Neuronal stem cell (in vitro differentiated cells): ENCODE measurements around the gene MFAP3.

Source experiments
- DNase-seq: peaks from one replicate; pipeline ENCODE4 v3.0.0-alpha.2; 2013; ENCODE audit warnings: low spot score
- H2AFZ ChIP-seq: one replicate; pipeline ENCODE4 v1.6.1; 2013; ENCODE audit warnings: mild to moderate bottlenecking, low read length, inconsistent platforms
- H2AK5ac ChIP-seq: 2 replicates; pipeline ENCODE4 v1.6.1; 2013; ENCODE audit warnings: low read depth, mild to moderate bottlenecking, inconsistent platforms, low read length, moderate library complexity, mixed read lengths
- H2BK120ac ChIP-seq: 2 replicates; pipeline ENCODE4 v1.6.1; 2013; ENCODE audit warnings: low read depth, mild to moderate bottlenecking, inconsistent platforms, low read length, moderate library complexity, mixed read lengths
- H2BK12ac ChIP-seq: one replicate; pipeline ENCODE4 v1.6.1; 2013; ENCODE audit warnings: low read length, inconsistent platforms
- H2BK15ac ChIP-seq: 2 replicates; pipeline ENCODE4 v1.6.1; 2013; ENCODE audit warnings: mild to moderate bottlenecking, low read length, inconsistent platforms, mixed read lengths
- H2BK5ac ChIP-seq: one replicate; pipeline ENCODE4 v1.6.1; 2013; ENCODE audit warnings: inconsistent platforms, mild to moderate bottlenecking, low read length, moderate library complexity
- H3K14ac ChIP-seq: one replicate; pipeline ENCODE4 v1.6.1; 2013; ENCODE audit warnings: low read length, inconsistent platforms
- H3K18ac ChIP-seq: 2 replicates; pipeline ENCODE4 v1.6.1; 2013; ENCODE audit warnings: low read length, inconsistent platforms
- H3K23ac ChIP-seq: 2 replicates; pipeline ENCODE4 v1.6.1; 2013; ENCODE audit warnings: low read depth, mild to moderate bottlenecking, mixed read lengths, low read length, inconsistent platforms; ENCODE audit not compliant: poor library complexity
- H3K27ac ChIP-seq: replicated peaks from 3 replicates; pipeline ENCODE4 v1.5.1; 2013; ENCODE audit warnings: low read length, inconsistent platforms
- H3K27me3 ChIP-seq, 3 experiments: 2 replicates each; pipeline ENCODE4 v1.6.1; 2013; ENCODE audit warnings: low read length in 3 of 3, mild to moderate bottlenecking in 2 of 3, inconsistent platforms in 1 of 3, low read depth in 1 of 3, mixed read lengths in 1 of 3, moderate library complexity in 1 of 3; ENCODE audit not compliant: control insufficient read depth in 3 of 3, insufficient read depth in 3 of 3
- H3K36me3 ChIP-seq, 2 donors: replicated peaks in 1 of 2; 2 replicates each; pipeline ENCODE4 v1.6.1; 2013; ENCODE audit warnings: low read length in 2 of 2; ENCODE audit not compliant: control insufficient read depth in 2 of 2, insufficient read depth in 2 of 2
- H3K4ac ChIP-seq: 2 replicates; pipeline ENCODE4 v1.6.1; 2013; ENCODE audit warnings: inconsistent platforms, mild to moderate bottlenecking, low read length, moderate library complexity
- H3K4me1 ChIP-seq, 2 donors: 1 replicate in 1 of 2; 2 replicates in 1 of 2; pipeline ENCODE4 v1.6.1; 2013; ENCODE audit warnings: low read length in 2 of 2, low read depth in 1 of 2; ENCODE audit not compliant: control insufficient read depth in 2 of 2, insufficient read depth in 1 of 2
- H3K4me2 ChIP-seq: one replicate; pipeline ENCODE4 v1.6.1; 2013; ENCODE audit warnings: mild to moderate bottlenecking, low read length, inconsistent platforms; ENCODE audit not compliant: insufficient read depth, poor library complexity, severe bottlenecking
- H3K4me3 ChIP-seq, 2 donors: 2 replicates each; pipeline ENCODE4 v1.5.1; 2013; ENCODE audit warnings: low read length in 2 of 2, mild to moderate bottlenecking in 2 of 2, inconsistent platforms in 1 of 2, moderate library complexity in 1 of 2
- H3K79me1 ChIP-seq: one replicate; pipeline ENCODE4 v1.6.1; 2013; ENCODE audit warnings: low read depth, mild to moderate bottlenecking, inconsistent platforms, low read length, moderate library complexity
- H3K9ac ChIP-seq: one replicate; pipeline ENCODE4 v1.6.1; 2013; ENCODE audit warnings: mild to moderate bottlenecking, low read depth, low read length, inconsistent platforms; ENCODE audit not compliant: poor library complexity
- H3K9me3 ChIP-seq, 2 donors: replicated peaks in 1 of 2; 2 replicates each; pipeline versions ENCODE3 to v1.6.1; 2013; ENCODE audit warnings: low read length in 2 of 2, mild to moderate bottlenecking in 2 of 2, inconsistent platforms in 1 of 2, low read depth in 1 of 2, mixed read lengths in 1 of 2, moderate library complexity in 1 of 2; ENCODE audit not compliant: control insufficient read depth in 2 of 2, insufficient read depth in 1 of 2
- H4K8ac ChIP-seq: one replicate; pipeline ENCODE4 v1.6.1; 2013; ENCODE audit warnings: low read depth, mild to moderate bottlenecking, inconsistent platforms, low read length, moderate library complexity
- H4K91ac ChIP-seq: one replicate; pipeline ENCODE4 v1.6.1; 2013; ENCODE audit warnings: low read length, low read depth, mild to moderate bottlenecking, inconsistent platforms; ENCODE audit not compliant: poor library complexity
- WGBS, 2 donors: extraction: QIAGEN DNeasy Blood & Tissue Kit; methylation state at CpG; one replicate each; pipeline ENCODE4 v1.1.7; 2013; ENCODE audit warnings: missing lambda C conversion rate in 2 of 2, mixed read lengths in 1 of 2; ENCODE audit not compliant: insufficient read length in 2 of 2, insufficient replicate concordance in 1 of 2; ENCODE audit errors: extremely low coverage in 2 of 2; 5-methylcytosine and 5-hydroxymethylcytosine counted together

The MFAP3 gene

GRCh38 chr5:154046486-154046885 lies 7.7 kb downstream of the MFAP3 start:
- no peak overlapping the region for H3K18ac ChIP-seq
- no peaks in the 10 kb centered on the region for H3K27me3 ChIP-seq
- no peak overlapping the region for H2BK120ac ChIP-seq
- no peak for DNase-seq
- no CpG with 5 or more reads among the region's 7 CpGs for WGBS, 2 donors
- H3K9me3 ChIP-seq, result no peaks in the 10 kb centered on the region
- no peaks in the 10 kb centered on the region for H3K4me1 ChIP-seq
- no peak overlapping the region for H4K8ac ChIP-seq
- no peak overlapping the region for H2AFZ ChIP-seq
- H4K91ac ChIP-seq, result no peak overlapping the region
- H3K4me2 ChIP-seq, result no peak overlapping the region
- no peak overlapping the region for H3K23ac ChIP-seq
- no peak overlapping the region for H3K4me3 ChIP-seq
- H3K4ac ChIP-seq, result no peak overlapping the region
- no peak overlapping the region for H2BK12ac ChIP-seq
- H3K9ac ChIP-seq, result no peak overlapping the region
- H3K79me1 ChIP-seq, result no peaks in the 10 kb centered on the region
- no peak overlapping the region for H2BK15ac ChIP-seq
- H3K27ac ChIP-seq, result no peak overlapping the region
- H2AK5ac ChIP-seq, result no peak overlapping the region
- H3K14ac ChIP-seq, result no peak overlapping the region
- peaks cover 2 to 58% of the 10 kb centered on the region in 2 donors for H3K36me3 ChIP-seq
- H2BK5ac ChIP-seq, result no peak overlapping the region

- H3K14ac ChIP-seq, result no peak overlapping the region
- H4K91ac ChIP-seq, result no peak overlapping the region
- no peak overlapping the region for H3K18ac ChIP-seq
- no peak overlapping the region for H2AK5ac ChIP-seq
- no peak overlapping the region for H3K4ac ChIP-seq
- no peak overlapping the region for H2AFZ ChIP-seq
- no peak overlapping the region for H2BK15ac ChIP-seq
- H4K8ac ChIP-seq, result no peak overlapping the region
- no peak overlapping the region for H3K27ac ChIP-seq
- DNase-seq, result no peak
- no peak overlapping the region for H3K4me3 ChIP-seq
- no peaks in the 10 kb centered on the region for H3K4me1 ChIP-seq
- H3K9me3 ChIP-seq, result no peaks in the 10 kb centered on the region
- H3K27me3 ChIP-seq, result no peaks in the 10 kb centered on the region
- no peak overlapping the region for H2BK12ac ChIP-seq
- H3K36me3 ChIP-seq, result peaks cover 2 to 61% of the 10 kb centered on the region in 2 donors
- no peak overlapping the region for H3K23ac ChIP-seq
- H2BK5ac ChIP-seq, result no peak overlapping the region
- no peak overlapping the region for H3K4me2 ChIP-seq
- WGBS, 2 donors, result no CpG with 5 or more reads among the region's 3 CpGs
- H3K79me1 ChIP-seq, result no peaks in the 10 kb centered on the region
- H3K9ac ChIP-seq, result no peak overlapping the region
- H2BK120ac ChIP-seq, result no peak overlapping the region
These were observed 8.6 kb downstream of the MFAP3 start for GRCh38 chr5:154047324-154047723.

- H3K14ac ChIP-seq, result no peak overlapping the region
- no peak overlapping the region for H4K91ac ChIP-seq
- no peak for DNase-seq
- H3K9ac ChIP-seq, result no peak overlapping the region
- H3K18ac ChIP-seq, result no peak overlapping the region
- H2BK15ac ChIP-seq, result no peak overlapping the region
- no peaks in the 10 kb centered on the region for H3K9me3 ChIP-seq
- H3K36me3 ChIP-seq, result peaks cover 2 to 67% of the 10 kb centered on the region in 2 donors
- no peak overlapping the region for H2BK120ac ChIP-seq
- H3K27ac ChIP-seq, result no peak overlapping the region
- H2AFZ ChIP-seq, result no peak overlapping the region
- no peak overlapping the region for H2BK5ac ChIP-seq
- no peak overlapping the region for H3K23ac ChIP-seq
- no peaks in the 10 kb centered on the region for H3K27me3 ChIP-seq
- H3K4me2 ChIP-seq, result no peak overlapping the region
- H3K4ac ChIP-seq, result no peak overlapping the region
- no peak overlapping the region for H2BK12ac ChIP-seq
- no peak overlapping the region for H4K8ac ChIP-seq
- H2AK5ac ChIP-seq, result no peak overlapping the region
- no peaks in the 10 kb centered on the region for H3K4me1 ChIP-seq
- H3K79me1 ChIP-seq, result no peaks in the 10 kb centered on the region
- WGBS, 2 donors, result no CpG with 5 or more reads among the region's 5 CpGs
- H3K4me3 ChIP-seq, result no peak overlapping the region
These were observed 10.9 kb downstream of the MFAP3 start for GRCh38 chr5:154049636-154050035.

- no CpG with 5 or more reads among the region's 4 CpGs for WGBS, 2 donors
- no peak overlapping the region for H3K18ac ChIP-seq
- no peak overlapping the region for H2BK12ac ChIP-seq
- no peak overlapping the region for H3K14ac ChIP-seq
- H4K8ac ChIP-seq, result no peak overlapping the region
- H3K27ac ChIP-seq, result no peak overlapping the region
- no peak overlapping the region for H3K4me2 ChIP-seq
- no peaks in the 10 kb centered on the region for H3K27me3 ChIP-seq
- no peaks in the 10 kb centered on the region for H3K79me1 ChIP-seq
- H3K9me3 ChIP-seq, result no peaks in the 10 kb centered on the region
- no peak overlapping the region for H3K4ac ChIP-seq
- no peak overlapping the region for H4K91ac ChIP-seq
- H2AK5ac ChIP-seq, result no peak overlapping the region
- no peak overlapping the region for H3K9ac ChIP-seq
- H3K4me3 ChIP-seq, result no peak overlapping the region
- no peak overlapping the region for H2BK120ac ChIP-seq
- H3K36me3 ChIP-seq, result peaks cover 4 to 79% of the 10 kb centered on the region in 2 donors
- no peak overlapping the region for H2BK5ac ChIP-seq
- no peak overlapping the region for H2AFZ ChIP-seq
- no peak overlapping the region for H2BK15ac ChIP-seq
- DNase-seq, result no peak
- no peak overlapping the region for H3K23ac ChIP-seq
- peaks cover 0 to 1% of the 10 kb centered on the region in 2 donors for H3K4me1 ChIP-seq
These were observed 14.7 kb downstream of the MFAP3 start for GRCh38 chr5:154053468-154053867.
